HEK293 (cell line): Measurements from ENCODE around the gene PSMC2.

Experiments
- YY1 ChIP-seq: fragments of 450-650 bp; formaldehyde crosslinking; IDR thresholded peaks from 2 replicates; pipeline ENCODE4 v1.5.1; 2018; ENCODE audit warnings: missing biosample characterization, missing genetic modification characterization
- ZNF600 ChIP-seq: fragments of 450-650 bp; formaldehyde crosslinking; IDR thresholded peaks from 2 replicates; pipeline ENCODE4 v1.5.1; 2016; ENCODE audit warnings: missing biosample characterization, missing genetic modification characterization
- ZNF747 ChIP-seq: fragments of 450-650 bp; formaldehyde crosslinking; IDR thresholded peaks from 2 replicates; pipeline ENCODE4 v1.5.1; 2016; ENCODE audit warnings: missing biosample characterization, missing genetic modification characterization
- TF ChIP-seq, protein P1 (sequence below): fragments of 450-650 bp; formaldehyde crosslinking; IDR thresholded peaks from 2 replicates; pipeline ENCODE4 v1.5.1; 2016; ENCODE audit warnings: missing biosample characterization, missing genetic modification characterization
- TF ChIP-seq, protein P2 (sequence below): fragments of 450-650 bp; formaldehyde crosslinking; IDR thresholded peaks from 2 replicates; pipeline ENCODE4 v1.5.1; 2016; ENCODE audit warnings: missing biosample characterization, missing genetic modification characterization

DNA sequence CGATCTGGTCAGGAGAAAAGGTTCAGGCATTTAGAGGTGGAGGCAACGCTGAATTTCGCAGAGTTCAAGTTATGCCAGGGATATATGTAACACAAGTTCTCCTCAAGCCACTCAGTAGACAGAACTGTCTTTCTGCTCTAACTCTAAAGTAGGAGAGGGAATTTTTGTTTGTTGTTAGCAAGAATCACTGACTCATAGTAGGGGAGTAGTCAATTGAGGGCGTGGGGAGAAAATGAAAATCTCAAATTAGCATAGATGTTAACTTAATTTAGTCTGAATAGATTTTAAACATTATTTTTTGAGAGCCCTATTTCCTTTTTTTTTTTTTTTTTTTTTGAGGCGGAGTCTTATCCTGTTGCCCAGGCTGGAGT, 34.6 kb downstream of the PSMC2 start:
- TF ChIP-seq YY1 (tag by site-specific recombination) (no peak), ZNF600 (no peak), ZNF747 (tag by site-specific recombination) (no peak)
- TF ChIP-seq, protein P1, sequence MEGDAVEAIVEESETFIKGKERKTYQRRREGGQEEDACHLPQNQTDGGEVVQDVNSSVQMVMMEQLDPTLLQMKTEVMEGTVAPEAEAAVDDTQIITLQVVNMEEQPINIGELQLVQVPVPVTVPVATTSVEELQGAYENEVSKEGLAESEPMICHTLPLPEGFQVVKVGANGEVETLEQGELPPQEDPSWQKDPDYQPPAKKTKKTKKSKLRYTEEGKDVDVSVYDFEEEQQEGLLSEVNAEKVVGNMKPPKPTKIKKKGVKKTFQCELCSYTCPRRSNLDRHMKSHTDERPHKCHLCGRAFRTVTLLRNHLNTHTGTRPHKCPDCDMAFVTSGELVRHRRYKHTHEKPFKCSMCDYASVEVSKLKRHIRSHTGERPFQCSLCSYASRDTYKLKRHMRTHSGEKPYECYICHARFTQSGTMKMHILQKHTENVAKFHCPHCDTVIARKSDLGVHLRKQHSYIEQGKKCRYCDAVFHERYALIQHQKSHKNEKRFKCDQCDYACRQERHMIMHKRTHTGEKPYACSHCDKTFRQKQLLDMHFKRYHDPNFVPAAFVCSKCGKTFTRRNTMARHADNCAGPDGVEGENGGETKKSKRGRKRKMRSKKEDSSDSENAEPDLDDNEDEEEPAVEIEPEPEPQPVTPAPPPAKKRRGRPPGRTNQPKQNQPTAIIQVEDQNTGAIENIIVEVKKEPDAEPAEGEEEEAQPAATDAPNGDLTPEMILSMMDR (tag by site-specific recombination) = no peak
- TF ChIP-seq, protein P2, sequence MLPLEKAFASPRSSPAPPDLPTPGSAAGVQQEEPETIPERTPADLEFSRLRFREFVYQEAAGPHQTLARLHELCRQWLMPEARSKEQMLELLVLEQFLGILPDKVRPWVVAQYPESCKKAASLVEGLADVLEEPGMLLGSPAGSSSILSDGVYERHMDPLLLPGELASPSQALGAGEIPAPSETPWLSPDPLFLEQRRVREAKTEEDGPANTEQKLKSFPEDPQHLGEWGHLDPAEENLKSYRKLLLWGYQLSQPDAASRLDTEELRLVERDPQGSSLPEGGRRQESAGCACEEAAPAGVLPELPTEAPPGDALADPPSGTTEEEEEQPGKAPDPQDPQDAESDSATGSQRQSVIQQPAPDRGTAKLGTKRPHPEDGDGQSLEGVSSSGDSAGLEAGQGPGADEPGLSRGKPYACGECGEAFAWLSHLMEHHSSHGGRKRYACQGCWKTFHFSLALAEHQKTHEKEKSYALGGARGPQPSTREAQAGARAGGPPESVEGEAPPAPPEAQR (tag by site-specific recombination) = no peak
